ENCODE data around the gene TPBG.

Gene TPBG

GRCh38 chr6:82415820-82416219 lies 52.2 kb downstream of the TPBG start:
- Histone ChIP-seq H3K36me3 (no peaks in the 10 kb centered on the region), H3K9me3 (no peaks in the 10 kb centered on the region), H3K4me3 (no peak overlapping the region), H3K27ac (no peak overlapping the region), H3K4me1 (peaks cover 0 to 16% (median 0%) of the 10 kb centered on the region in 4 donors), H3K27me3 (no peaks in the 10 kb centered on the region)
- intact Hi-C loops (cut with DNase I; ENCODE audit: low total_unique reads): no loop called here
- TF ChIP-seq, protein P1, sequence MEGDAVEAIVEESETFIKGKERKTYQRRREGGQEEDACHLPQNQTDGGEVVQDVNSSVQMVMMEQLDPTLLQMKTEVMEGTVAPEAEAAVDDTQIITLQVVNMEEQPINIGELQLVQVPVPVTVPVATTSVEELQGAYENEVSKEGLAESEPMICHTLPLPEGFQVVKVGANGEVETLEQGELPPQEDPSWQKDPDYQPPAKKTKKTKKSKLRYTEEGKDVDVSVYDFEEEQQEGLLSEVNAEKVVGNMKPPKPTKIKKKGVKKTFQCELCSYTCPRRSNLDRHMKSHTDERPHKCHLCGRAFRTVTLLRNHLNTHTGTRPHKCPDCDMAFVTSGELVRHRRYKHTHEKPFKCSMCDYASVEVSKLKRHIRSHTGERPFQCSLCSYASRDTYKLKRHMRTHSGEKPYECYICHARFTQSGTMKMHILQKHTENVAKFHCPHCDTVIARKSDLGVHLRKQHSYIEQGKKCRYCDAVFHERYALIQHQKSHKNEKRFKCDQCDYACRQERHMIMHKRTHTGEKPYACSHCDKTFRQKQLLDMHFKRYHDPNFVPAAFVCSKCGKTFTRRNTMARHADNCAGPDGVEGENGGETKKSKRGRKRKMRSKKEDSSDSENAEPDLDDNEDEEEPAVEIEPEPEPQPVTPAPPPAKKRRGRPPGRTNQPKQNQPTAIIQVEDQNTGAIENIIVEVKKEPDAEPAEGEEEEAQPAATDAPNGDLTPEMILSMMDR (IDR thresholded peaks at IDR 0.05): no peak
- no peak for DNase-seq

GRCh38 chr6:82416346-82416745 lies 52.7 kb downstream of the TPBG start:
- TF ChIP-seq, protein P1 (IDR thresholded peaks at IDR 0.05): no peak
- Histone ChIP-seq H3K36me3 (no peaks in the 10 kb centered on the region), H3K4me1 (peaks cover 0 to 16% (median 0%) of the 10 kb centered on the region in 4 donors), H3K27me3 (no peaks in the 10 kb centered on the region), H3K27ac (peak overlapping the region in 1 of 2 donors; percentile 2), H3K9me3 (no peaks in the 10 kb centered on the region), H3K4me3 (no peak overlapping the region)
- intact Hi-C loops (cut with DNase I; ENCODE audit: low total_unique reads): no loop called here
- no peak for DNase-seq
